ENCODE measurements around the gene ACTRT3. TPM values are rescaled to one million over a fixed set of nuclear protein-coding genes. Genes with fewer than 3 reads are reported as not detected.

The ACTRT3 gene
- polyA plus RNA-seq, 1 experiment = 2.5 TPM

- no peaks in the 10 kb centered on the region for H3K27me3 ChIP-seq (ENCODE audit: control insufficient read depth, insufficient read depth, low read length)
- TF ChIP-seq, protein P1, sequence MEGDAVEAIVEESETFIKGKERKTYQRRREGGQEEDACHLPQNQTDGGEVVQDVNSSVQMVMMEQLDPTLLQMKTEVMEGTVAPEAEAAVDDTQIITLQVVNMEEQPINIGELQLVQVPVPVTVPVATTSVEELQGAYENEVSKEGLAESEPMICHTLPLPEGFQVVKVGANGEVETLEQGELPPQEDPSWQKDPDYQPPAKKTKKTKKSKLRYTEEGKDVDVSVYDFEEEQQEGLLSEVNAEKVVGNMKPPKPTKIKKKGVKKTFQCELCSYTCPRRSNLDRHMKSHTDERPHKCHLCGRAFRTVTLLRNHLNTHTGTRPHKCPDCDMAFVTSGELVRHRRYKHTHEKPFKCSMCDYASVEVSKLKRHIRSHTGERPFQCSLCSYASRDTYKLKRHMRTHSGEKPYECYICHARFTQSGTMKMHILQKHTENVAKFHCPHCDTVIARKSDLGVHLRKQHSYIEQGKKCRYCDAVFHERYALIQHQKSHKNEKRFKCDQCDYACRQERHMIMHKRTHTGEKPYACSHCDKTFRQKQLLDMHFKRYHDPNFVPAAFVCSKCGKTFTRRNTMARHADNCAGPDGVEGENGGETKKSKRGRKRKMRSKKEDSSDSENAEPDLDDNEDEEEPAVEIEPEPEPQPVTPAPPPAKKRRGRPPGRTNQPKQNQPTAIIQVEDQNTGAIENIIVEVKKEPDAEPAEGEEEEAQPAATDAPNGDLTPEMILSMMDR (IDR thresholded peaks at IDR 0.05; ENCODE audit: low read depth, low read length) = no peak
- no peak overlapping the region for H3K27ac ChIP-seq (ENCODE audit: low read depth, low read length)
- POLR2A ChIA-PET = no interaction called here
- H3K4me3 ChIP-seq (ENCODE audit: low read depth, low read length) = no peak overlapping the region
- no peak for DNase-seq (ENCODE audit: low read depth, low spot score)
- CTCF ChIA-PET = no interaction called here
- no peaks in the 10 kb centered on the region for H3K9me3 ChIP-seq (ENCODE audit: control insufficient read depth, insufficient read depth, low read length)
These were observed 35.3 kb upstream of the ACTRT3 start for GRCh38 chr3:169804681-169805080.

GRCh38 chr3:169792359-169792758 lies 23.0 kb upstream of the ACTRT3 start:
- no peak overlapping the region for H3K27ac ChIP-seq (ENCODE audit: low read depth, low read length)
- no peaks in the 10 kb centered on the region for H3K27me3 ChIP-seq (ENCODE audit: control insufficient read depth, insufficient read depth, low read length)
- ChIA-PET POLR2A (no interaction called here), CTCF (no interaction called here)
- TF ChIP-seq, protein P1 (IDR thresholded peaks at IDR 0.05; ENCODE audit: low read depth, low read length) = no peak
- no peaks in the 10 kb centered on the region for H3K9me3 ChIP-seq (ENCODE audit: control insufficient read depth, insufficient read depth, low read length)
- no peak for DNase-seq (ENCODE audit: low read depth, low spot score)
- no peak overlapping the region for H3K4me3 ChIP-seq (ENCODE audit: low read depth, low read length)

- Histone ChIP-seq H3K4me3 (ENCODE audit: low read depth, low read length) (no peak overlapping the region), H3K9me3 (ENCODE audit: control insufficient read depth, insufficient read depth, low read length) (no peaks in the 10 kb centered on the region), H3K27me3 (ENCODE audit: control insufficient read depth, insufficient read depth, low read length) (no peaks in the 10 kb centered on the region), H3K27ac (ENCODE audit: low read depth, low read length) (no peak overlapping the region)
- TF ChIP-seq, protein P1 (IDR thresholded peaks at IDR 0.05; ENCODE audit: low read depth, low read length) = no peak
- CTCF ChIA-PET = no interaction called here
- no peak for DNase-seq (ENCODE audit: low read depth, low spot score)
- POLR2A ChIA-PET = no interaction called here
These were observed 21.5 kb upstream of the ACTRT3 start for GRCh38 chr3:169790687-169791429.

DNA sequence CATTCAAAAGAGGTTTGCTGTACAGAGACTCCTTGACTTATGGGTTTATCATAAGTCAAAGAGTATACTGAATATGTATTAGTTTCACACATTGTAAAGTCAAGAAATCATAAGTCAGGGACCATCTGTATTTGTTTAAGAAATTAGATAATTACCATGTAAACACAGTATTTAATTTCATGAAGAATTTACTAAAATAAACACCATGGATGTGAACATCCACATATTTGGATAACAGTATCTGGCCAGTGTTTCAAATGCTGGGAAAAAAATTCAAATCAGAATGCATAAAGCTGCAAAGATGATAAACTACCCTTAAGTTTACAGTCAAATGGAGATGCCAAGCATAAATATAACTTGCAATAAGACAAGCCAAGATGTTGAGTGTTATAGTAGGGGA lies 20.9 kb upstream of the ACTRT3 start:
- no peaks in the 10 kb centered on the region for H3K9me3 ChIP-seq (ENCODE audit: control insufficient read depth, insufficient read depth, low read length)
- CTCF ChIA-PET = no interaction called here
- H3K27ac ChIP-seq (ENCODE audit: low read depth, low read length) = no peak overlapping the region
- POLR2A ChIA-PET = no interaction called here
- no peak overlapping the region for H3K4me3 ChIP-seq (ENCODE audit: low read depth, low read length)
- no peak for DNase-seq (ENCODE audit: low read depth, low spot score)
- TF ChIP-seq, protein P1 (IDR thresholded peaks at IDR 0.05; ENCODE audit: low read depth, low read length) = no peak
- H3K27me3 ChIP-seq (ENCODE audit: control insufficient read depth, insufficient read depth, low read length) = no peaks in the 10 kb centered on the region

DNA sequence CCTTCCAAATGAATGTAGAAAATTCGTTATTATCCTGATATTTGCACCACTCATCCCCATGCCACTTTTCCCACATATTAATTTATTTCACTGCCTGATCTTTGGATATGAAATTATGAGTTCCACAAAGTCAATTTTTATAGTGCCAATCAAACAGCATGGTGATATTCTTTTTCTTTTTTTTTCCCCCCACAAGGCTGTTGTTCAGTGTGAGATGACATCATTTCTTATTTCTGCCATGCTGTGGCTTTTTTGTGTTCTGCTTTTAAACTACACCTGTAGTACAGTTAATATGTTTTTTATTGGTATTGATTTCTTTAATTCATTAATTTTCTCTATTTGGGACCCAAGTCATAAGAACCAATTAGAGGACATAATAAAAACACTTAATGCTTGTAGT lies 18.4 kb upstream of the ACTRT3 start:
- TF ChIP-seq, protein P1 (IDR thresholded peaks at IDR 0.05; ENCODE audit: low read depth, low read length) = no peak
- POLR2A ChIA-PET = no interaction called here
- no peaks in the 10 kb centered on the region for H3K9me3 ChIP-seq (ENCODE audit: control insufficient read depth, insufficient read depth, low read length)
- no peaks in the 10 kb centered on the region for H3K27me3 ChIP-seq (ENCODE audit: control insufficient read depth, insufficient read depth, low read length)
- H3K4me3 ChIP-seq (ENCODE audit: low read depth, low read length) = no peak overlapping the region
- H3K27ac ChIP-seq (ENCODE audit: low read depth, low read length) = no peak overlapping the region
- CTCF ChIA-PET = no interaction called here
- no peak for DNase-seq (ENCODE audit: low read depth, low spot score)
